ENCODE measurements around the gene CRABP2.

The CRABP2 gene

DNA sequence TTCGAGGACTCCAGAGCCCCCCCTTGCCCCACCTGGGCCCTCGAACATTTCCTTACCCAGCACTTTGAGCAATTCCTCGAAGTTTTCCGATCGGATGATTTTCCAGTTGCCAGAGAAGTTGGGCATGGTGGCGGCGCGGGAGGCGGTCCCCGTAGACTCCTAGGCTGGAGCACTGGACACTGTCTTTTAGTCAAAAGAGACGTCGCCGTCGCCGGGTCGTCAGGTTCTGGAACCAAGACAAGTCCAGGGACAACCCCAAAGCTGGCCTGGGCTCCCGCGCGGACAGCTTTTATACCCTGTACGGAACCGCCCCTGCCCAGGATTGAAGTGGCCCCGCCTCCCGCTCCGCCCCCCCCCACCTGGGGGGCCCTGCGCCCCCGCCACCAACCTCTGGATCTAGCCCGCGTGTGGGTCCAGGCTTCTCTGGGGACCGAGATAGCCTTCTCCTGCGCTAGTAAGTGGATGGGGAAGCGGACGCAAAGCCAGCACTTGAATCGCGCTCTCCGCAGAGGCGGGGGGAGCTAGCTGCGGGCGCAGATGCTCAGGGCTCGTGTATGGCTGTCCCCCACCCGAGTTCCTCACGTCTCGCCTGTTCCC lies at the start of gene CRABP2:
Gene CRABP2, minus strand, starts transcription at position 263 of the 597 bp plus-strand sequence. Its CDS starts 137 bp downstream, at position 126.
- TF ChIP-seq, protein P1, sequence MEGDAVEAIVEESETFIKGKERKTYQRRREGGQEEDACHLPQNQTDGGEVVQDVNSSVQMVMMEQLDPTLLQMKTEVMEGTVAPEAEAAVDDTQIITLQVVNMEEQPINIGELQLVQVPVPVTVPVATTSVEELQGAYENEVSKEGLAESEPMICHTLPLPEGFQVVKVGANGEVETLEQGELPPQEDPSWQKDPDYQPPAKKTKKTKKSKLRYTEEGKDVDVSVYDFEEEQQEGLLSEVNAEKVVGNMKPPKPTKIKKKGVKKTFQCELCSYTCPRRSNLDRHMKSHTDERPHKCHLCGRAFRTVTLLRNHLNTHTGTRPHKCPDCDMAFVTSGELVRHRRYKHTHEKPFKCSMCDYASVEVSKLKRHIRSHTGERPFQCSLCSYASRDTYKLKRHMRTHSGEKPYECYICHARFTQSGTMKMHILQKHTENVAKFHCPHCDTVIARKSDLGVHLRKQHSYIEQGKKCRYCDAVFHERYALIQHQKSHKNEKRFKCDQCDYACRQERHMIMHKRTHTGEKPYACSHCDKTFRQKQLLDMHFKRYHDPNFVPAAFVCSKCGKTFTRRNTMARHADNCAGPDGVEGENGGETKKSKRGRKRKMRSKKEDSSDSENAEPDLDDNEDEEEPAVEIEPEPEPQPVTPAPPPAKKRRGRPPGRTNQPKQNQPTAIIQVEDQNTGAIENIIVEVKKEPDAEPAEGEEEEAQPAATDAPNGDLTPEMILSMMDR (conservative IDR thresholded peaks at IDR 0.05): no peak
- H3K27ac ChIP-seq: peak within 1 kb of the TSS; percentile 16; the same call in 1 of the 2 replicates

DNA sequence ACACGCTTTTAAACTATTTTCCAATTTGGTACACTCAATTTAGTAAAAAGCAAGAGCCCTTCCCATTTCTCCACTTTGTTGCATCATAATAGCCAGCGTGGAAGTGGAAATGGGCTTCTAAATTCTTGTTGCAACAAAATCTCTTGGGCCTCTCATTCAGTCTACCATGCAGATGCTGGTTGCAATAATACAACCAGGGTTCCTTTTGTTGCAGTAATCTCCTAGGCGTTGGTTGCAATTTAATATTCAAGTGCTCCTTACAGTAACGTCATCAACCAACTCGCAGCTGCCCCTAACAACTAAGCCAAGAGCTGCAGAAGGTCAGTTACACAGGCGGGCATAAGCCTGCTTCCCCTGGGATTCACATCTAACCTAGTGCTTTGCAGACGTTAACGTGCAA lies 48.8 kb upstream of the CRABP2 start:
- H3K27ac ChIP-seq: no peak overlapping the region
- TF ChIP-seq, protein P1 (conservative IDR thresholded peaks at IDR 0.05): no peak

DNA sequence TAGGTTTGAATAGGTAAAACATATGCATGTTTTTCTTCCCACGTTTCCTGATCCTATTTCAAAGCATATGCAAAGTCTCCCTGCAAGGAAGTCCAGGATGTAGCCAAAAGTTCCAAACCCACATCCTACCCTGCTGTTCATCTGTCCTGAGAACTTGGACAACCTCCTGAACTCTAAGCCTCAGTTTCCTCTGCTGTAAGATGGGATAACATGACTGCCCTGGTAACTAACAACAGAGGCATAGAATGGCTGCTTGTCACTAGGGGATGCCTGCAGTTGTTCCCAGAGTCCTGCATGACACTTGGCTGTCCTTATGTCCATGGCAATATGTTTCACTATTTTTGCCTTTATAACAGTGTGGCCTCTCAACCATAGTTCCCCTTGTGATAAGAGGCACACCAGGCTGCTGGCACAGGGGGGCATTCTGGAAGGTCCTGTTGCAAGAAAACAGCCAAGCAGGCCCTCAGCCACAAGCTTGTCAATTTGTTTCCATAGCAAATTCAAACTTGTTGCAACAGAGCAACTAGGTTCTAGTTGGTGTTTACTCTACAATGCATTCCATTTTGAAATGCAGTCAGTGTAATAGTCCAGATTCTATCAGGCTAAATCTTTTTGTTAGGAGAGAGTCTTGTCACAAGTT lies 47.6 kb upstream of the CRABP2 start:
- TF ChIP-seq, protein P1 (conservative IDR thresholded peaks at IDR 0.05): no peak
- H3K27ac ChIP-seq: peak overlapping the region; percentile 97

DNA sequence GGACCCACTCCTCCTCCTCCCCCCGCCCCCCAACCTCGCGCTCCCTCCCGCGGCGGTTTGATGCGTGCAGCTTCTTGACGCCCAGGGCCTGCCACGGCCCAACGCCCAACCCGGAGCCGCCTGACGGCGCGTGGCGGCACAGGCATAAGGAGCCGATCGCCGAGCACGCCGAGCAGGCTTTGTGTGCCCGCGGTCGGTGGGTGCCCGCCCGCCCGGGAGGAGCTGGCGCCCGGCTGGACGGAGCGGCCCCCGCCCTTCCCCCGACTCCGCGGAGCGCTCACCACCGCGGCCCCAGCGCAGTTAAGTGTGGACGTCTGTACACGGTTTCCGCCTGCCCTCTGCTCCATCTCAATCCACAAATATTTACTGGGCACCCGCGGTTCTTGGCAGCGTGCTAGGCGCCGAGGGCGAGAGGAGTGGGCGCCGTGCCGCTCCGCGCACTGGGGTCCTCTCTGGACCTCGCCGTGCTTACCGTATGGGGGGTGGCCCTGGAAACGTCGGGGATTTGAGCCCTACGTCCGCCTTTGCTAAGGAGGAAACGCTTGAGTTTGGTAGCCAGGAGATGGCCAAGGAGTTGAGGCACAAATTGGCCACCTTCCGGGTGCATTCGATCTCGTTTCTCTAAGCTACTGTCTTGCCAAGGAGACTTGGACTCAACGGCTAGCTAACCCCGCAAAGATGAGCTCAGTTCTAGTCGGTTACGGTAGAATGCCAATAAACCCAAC lies 46.5 kb upstream of the CRABP2 start:
- TF ChIP-seq, protein P1 (conservative IDR thresholded peaks at IDR 0.05): no peak
- H3K27ac ChIP-seq: peak overlapping the region; percentile 97

DNA sequence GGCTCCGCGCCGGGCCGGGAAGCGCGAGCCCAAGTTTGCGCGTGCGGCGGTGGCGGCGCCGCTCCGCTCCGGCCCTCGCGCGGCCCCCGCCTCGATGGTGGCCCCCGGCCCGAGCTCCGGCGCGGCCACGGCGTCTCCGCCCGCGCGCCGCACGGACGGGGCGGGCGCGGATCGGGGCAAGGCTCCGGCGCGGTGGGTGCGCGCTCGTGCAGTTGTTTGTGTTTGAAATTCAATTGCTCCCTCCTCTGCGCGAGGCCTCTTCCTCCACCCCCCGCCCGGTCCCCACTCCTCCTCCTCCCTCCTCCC lies 46.0 kb upstream of the CRABP2 start, which contains the start of gene HDGF:
Gene HDGF, minus strand, starts transcription at position 225 of the 306 bp plus-strand sequence. CDS start 246 bp downstream, outside the sequence.
- H3K27ac ChIP-seq: peak within 1 kb of the TSS; percentile 97
- TF ChIP-seq, protein P1 (conservative IDR thresholded peaks at IDR 0.05): no peak

DNA sequence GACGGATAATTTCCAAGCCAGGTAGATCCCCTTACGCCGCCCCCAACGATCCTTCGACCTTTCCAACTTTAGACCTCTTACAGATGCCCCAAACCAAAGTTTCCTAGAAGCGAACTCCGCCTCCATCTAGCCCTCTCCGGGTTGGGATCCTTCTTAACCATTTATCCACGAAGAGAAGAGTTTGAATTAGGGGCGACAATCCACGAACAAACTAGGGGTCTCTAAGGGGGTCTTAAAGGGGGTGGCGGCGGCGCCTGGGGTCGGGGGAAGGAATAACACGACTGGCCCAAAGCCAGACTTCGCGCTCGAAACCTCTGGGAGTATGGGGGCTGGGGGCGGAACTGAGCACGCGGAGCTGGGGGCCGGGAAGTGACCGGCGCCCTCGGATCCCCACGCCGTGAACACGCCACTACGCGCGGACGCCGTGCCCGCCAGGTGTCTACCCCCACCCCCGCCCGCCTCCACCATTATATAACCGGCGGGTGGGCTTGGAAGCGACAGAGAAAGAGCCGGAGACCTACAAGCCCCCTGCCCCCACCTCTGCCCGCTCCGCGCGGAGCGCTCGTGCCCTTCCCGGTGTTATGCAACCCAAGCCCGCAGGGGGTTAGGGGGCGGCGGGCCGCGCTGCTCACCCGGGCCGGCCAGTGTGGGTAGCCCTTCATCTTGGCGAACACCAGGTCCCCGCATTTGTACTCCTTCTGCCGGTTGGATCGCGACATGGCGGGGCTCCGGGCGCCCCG lies 45.5 kb upstream of the CRABP2 start:
- TF ChIP-seq, protein P1 (conservative IDR thresholded peaks at IDR 0.05): no peak
- peak overlapping the region; percentile 97 for H3K27ac ChIP-seq

DNA sequence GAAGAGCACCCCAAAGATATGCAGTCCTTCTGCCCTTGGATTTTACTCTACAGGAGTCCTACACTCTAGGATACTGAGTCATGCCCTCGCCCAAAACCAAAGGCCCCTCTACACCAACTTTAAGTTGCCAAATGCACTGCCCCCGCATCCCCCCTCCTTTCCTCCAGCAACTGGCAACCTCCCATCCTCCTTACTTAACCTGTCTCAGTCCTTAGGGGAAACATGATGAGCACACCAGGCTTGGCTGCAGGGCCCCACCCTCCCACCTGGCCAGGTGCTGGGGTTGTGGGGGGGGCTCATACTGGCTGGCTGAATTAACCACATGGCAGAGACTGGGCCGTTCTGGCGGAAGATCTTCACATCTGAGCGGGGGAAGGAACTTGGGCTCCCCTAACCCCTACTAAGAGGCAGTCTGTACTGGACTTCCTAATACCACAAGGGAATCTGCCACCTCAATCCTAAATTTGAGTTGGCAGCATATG lies 44.8 kb upstream of the CRABP2 start:
- TF ChIP-seq, protein P1 (conservative IDR thresholded peaks at IDR 0.05): no peak
- peak overlapping the region; percentile 97 for H3K27ac ChIP-seq

All from VCaP (cell line).